VCaP (cell line): ENCODE measurements around the gene TEAD1.

Source experiments
- H3K27ac ChIP-seq: fragments of 450-650 bp; 2 replicates; pipeline ENCODE4 v1.5.1; 2017
- CTCF ChIP-seq: fragments of 450-650 bp; conservative IDR thresholded peaks from 2 replicates; pipeline ENCODE4 v1.5.1; 2017; ENCODE audit warnings: mild to moderate bottlenecking, moderate library complexity

Gene TEAD1

GRCh38 chr11:12857572-12857971 lies 183.4 kb downstream of the TEAD1 start:
- peak overlapping the region; percentile 99; the same call in 1 of the 2 replicates for H3K27ac ChIP-seq
- no peak for TF ChIP-seq CTCF

- H3K27ac ChIP-seq = peak overlapping the region; percentile 13; the same call in 1 of the 2 replicates
- TF ChIP-seq CTCF = no peak
These were observed 185.8 kb downstream of the TEAD1 start for GRCh38 chr11:12859872-12860657.

GRCh38 chr11:12860827-12861226 lies 186.6 kb downstream of the TEAD1 start:
- TF ChIP-seq CTCF = no peak
- H3K27ac ChIP-seq = peak overlapping the region; percentile 13; the same call in 1 of the 2 replicates

- TF ChIP-seq CTCF = no peak
- H3K27ac ChIP-seq = peak overlapping the region; percentile 83
These were observed 188.7 kb downstream of the TEAD1 start for GRCh38 chr11:12862696-12863469.

GRCh38 chr11:12863605-12864121 lies 189.4 kb downstream of the TEAD1 start:
- H3K27ac ChIP-seq = peak overlapping the region; percentile 83
- TF ChIP-seq CTCF = no peak

- H3K27ac ChIP-seq = peak overlapping the region; percentile 83
- TF ChIP-seq CTCF = no peak
These were observed 190.3 kb downstream of the TEAD1 start for GRCh38 chr11:12864316-12865156.
